GM19239 (cell line): ENCODE results near the gene GLO1.

ENCODE experiments used
- DNase-seq: peaks from one replicate; pipeline ENCODE4 v3.0.0; 2011; ENCODE audit warnings: low spot score; ENCODE audit not compliant: insufficient read length
- FAIRE-seq: peaks from 2 replicates; lab custom pipeline; 2011; peaks lifted over from hg19 to GRCh38; lab: Jason Lieb, UNC

Gene GLO1

DNA sequence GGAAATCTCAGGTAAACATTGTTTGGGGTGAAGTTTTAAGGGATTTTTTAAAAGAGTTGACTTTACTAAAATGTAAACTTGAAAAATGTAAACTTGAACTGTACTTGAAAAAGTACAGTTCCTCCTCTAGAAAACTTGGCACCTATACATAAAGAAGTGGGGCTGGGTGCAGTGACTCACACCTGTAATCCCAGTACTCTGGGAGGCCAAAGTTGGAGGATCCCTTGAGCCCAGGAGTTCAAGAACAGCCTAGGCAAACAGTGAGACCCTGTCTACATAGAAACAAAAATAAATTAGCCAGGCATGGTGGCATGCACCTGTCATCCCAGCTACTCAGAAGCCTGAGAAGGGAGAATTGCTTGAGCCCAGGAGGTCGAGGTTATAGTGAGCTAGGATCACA is 70.5 kb downstream of the GLO1 start:
- FAIRE-seq (no peak), DNase-seq (no peak)

DNA sequence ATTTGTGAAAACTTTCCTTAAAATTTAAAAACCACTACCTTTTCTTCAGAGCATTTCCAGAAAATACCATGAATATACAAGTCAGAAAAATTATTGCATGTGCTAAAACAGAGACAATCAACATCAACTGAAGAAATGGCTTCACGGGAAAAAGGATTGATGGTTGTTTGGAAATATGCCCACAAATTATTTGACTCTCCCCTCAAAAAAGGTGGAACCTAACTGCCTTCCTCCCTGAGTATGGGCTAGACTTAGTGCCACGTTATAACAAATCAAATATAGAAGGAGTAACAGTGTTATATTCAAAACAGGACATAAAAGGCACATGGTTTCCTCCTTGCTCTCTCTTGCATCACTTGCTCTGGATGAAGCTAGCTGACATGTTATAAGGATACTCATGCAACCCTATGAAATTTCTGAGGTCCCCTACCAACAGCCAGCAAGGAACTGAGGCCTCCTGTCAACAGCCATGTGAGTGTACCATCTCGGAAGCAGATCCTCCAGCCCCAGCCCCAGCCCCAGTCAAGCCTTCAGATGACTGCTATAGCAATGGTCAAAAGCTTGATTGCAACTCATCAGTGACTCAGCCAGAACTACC is 71.7 kb downstream of the GLO1 start:
- DNase-seq, result no peak
- no peak for FAIRE-seq
